GM10847 (cell line): ENCODE measurements around the gene ESAM.

ENCODE experiments used
- POLR2A ChIP-seq: IDR thresholded peaks from 2 replicates; pipeline ENCODE4 v1.6.1; 2011; ENCODE audit not compliant: insufficient read length; ENCODE audit errors: extremely low read depth

The ESAM gene

GRCh38 chr11:124725719-124726105, 36.4 kb downstream of the ESAM start:
- TF ChIP-seq POLR2A = no peak

DNA sequence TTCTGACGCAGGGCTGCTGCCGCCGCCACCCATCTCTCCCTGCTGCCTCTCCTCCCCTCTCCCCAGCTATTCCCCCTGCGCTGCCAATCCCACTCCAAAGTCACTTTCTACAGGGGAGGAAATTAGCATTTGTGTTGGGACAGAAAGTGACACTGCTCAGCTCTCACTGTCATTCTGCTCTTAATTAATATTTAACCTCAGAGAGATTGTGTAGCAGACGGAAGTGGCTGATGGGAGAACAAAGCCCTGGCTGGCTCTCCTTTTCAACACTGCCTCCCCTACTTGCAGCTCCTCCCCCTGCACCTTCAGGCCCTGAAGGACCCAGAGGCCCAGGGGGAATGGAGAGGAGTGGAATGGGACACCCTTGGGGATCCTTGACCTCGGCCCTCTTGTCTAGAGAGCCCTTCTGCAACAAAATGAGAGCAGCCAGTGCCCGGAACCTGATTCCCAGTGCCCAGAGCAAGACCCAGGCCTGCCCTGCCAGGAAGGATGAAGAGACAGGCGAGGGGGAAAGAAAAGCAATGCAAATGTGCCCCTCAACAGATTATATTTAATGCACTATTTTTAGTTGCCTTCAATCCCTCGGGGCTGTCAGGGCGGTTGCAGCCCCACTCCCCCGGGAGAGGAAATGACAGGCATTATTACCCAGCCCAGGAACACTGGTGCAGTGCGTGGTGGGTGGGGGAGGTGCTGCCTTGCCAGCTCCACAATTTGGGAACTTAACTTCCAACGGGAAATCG, 36.9 kb downstream of the ESAM start:
- TF ChIP-seq POLR2A = no peak

DNA sequence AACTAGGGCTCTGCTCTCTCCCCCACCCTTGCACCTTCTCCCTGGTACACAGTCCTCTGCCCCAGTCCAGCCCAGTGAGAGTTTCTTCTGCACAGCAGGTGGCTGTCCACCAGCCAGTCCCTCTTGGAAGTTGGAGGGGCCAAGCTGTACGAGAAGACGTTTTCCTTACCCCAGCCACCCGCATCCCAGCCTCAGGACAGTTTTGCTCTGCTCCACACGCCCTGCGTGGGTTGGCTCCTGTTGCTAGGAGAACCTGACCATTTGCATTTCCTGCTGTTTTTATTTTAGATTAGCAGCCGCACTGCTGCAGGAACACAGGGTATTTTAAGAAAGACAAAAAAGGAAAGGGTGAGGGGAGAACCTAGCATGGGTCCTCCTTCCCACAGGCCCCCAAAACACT, 39.9 kb downstream of the ESAM start:
- TF ChIP-seq POLR2A = no peak

DNA sequence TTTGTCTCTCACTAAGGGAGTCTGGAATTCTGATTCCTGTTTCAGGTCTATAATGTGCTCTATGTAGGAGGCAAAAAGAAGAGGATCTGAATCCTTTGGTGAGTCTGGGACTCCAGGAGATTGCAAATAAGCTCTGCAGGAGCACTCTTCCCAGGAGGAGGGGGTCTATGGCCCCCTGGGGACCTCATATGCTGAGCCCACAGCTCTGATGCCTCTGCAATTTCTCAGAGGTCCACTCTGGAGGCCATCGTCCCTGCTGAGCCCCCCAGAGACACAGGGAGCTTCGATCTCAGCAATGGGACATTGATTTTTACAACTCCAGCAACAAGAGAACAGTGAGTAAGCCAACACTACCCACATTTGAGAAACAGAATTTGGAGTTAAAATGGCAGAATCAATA, 42.6 kb downstream of the ESAM start:
- TF ChIP-seq POLR2A = no peak

- no peak for TF ChIP-seq POLR2A
Observed at GRCh38 chr11:124718801-124719200, 43.3 kb downstream of the ESAM start.

DNA sequence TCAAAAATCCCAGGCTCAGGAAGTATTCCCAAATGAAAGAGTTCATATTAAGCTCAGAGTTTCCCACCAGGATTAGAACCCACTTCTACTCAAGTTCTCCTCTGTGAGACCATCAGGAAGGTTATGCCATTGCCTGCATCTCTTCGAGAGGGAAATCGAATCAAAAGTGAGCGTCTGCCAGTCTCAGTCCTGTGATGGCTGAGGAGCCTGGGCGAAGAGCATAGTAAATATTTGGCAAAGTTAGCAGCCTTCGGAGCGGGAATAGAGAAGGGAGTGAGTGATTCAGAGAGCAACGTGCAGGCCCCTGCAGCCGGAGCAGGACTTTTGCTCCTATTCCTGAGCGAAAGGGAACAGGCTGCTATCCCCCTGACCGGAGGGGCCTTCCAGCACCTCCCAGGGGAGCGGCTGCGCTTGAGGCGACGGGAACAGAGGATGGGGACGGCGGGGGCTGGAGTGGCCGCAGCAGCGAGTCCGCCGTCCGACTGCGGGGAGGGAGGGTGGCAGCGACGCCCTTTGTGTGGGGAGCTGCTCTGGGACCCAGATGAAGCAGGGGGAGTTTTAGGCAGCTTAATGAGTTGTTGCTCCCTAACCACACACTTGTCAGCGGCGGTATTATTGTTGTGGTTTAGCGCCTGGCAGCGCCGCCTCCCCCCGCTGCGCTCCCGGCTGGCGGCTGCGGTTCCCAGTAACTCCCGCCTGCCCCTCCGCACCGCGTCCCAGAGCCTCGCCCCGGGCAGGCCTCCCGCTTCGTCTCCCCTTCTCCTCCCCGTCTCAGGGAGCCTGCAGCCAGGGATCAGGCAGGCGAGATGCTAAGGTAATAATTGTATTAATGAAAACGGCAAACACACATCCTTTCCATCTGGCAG, 44.1 kb downstream of the ESAM start:
- no peak for TF ChIP-seq POLR2A

DNA sequence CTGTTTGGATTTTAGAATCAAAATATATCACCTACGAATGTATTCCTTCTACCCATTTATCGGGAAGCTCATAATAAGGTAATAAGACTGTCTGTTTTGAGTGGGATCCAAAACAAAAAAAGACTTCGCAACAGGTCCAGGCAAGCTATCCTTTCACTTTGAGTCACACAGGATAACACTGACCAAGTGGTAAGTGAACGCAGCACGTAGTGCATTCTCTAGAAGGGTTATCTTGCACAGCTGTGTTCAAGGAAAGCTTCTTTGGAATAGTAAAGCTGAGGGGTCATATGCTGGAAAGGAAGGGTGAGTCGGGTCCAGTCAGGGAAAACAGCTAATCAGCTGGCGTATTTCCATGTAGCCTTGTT, 44.7 kb downstream of the ESAM start:
- TF ChIP-seq POLR2A = no peak

DNA sequence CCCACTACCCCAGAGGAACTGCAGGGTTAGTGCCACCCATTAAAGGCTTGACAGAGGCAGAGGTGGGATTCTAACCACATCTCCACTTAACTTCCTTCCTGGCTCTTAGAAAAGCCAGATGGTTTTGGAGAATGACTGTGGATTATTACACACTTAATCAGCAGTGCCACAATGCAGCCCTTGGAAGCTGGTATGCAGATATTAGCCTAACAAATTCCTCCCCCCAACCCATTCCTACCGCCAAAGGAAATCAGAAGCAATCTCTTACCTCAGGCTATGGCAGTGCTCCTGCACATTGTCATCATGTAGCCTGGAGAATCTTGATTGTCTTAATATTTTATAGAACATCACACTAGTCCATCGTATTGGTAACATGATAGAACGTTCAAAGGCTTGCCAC, 45.5 kb downstream of the ESAM start:
- no peak for TF ChIP-seq POLR2A

DNA sequence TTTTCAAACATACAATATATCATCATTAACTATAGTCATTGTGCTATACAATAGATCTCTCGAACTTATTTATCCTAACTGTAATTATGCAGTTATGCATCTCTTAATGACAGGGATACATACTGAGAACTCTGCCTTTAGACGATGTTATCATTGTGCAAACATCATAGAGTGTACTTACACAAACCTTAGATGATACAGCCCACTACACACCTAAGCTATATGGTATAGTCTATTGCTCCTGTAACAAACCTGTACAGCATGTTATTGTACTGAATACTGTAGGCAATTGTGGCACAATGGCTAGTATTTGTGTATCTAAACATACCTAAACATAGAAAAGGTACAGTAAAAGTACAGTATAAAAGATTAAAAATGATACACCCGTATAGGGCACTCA, 49.7 kb downstream of the ESAM start:
- TF ChIP-seq POLR2A = no peak

DNA sequence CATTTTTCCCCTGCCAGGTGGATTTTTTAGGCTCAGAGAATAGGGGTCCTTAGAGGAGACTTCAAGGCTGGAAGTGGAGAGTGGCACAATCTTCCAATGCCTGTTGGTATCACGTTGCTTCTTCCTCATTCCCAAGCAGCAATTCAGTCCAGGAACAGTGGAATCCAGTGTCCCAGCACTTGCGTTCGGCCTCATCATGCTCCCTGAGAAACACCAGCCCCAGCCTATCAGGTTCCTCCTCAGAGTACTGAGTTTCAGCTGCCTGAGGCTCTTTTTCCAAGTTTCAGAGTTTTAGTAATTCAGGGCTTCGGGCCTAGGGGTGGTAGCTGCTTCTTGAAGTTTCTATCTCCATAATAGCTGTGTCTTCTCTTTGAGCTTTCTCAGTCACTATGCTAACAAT, 54.3 kb downstream of the ESAM start:
- no peak for TF ChIP-seq POLR2A
